Measurements from ENCODE around the gene BCAR1.
"Not testable (repeated sequence)": the region's sequence is repeated elsewhere in the genome, so short reads cannot be mapped to it uniquely, and the experiment has no call there.

BCAR1 gene

DNA sequence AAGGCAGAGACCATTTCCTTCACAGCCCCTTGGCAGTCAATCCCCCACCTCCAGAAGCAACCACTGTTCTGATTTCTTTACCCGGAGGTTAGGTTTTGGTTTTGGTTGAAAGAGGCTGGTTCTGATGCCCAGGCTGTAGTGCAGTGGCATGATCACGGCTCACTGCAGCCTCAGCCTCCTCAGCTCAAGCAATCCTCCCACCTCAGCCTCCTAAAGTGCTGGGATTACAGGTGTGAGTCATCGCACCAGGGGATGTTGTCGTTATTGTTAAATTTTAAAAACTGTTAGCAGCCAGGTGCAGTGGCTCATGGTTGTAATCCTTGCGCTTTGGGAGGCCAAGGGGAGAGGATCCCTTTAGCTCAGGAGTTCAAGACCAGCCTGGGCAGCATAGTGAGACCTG lies 41.5 kb downstream of the BCAR1 start:
- Histone ChIP-seq H3K27ac (ENCODE audit: low read length) (no peak overlapping the region), H3K9ac (ENCODE audit: low read depth, low read length) (no peak overlapping the region), H2AFZ (ENCODE audit: low read depth, low read length) (no peak overlapping the region), H3K4me2 (ENCODE audit: insufficient read depth, low read length) (no peak overlapping the region), H3K4me3 (ENCODE audit: low read depth in 1 of 2, low read length in 2 of 2) (no peak overlapping the region), H4K20me1 (ENCODE audit: insufficient read depth, low read length) (no peaks in the 10 kb centered on the region), H3K27me3 (ENCODE audit: insufficient read depth, low read length, poor library complexity) (no peaks in the 10 kb centered on the region), H3K9me3 (ENCODE audit: insufficient read depth, low read length, severe bottlenecking) (no peaks in the 10 kb centered on the region), H3K4me1 (ENCODE audit: insufficient read depth, low read length) (no peaks in the 10 kb centered on the region), H3K36me3 (ENCODE audit: insufficient read depth, low read length) (no peaks in the 10 kb centered on the region), H3K79me2 (ENCODE audit: insufficient read depth, low read length) (no peaks in the 10 kb centered on the region)
- no peak for TF ChIP-seq CTCF (IDR thresholded peaks at IDR 0.05; ENCODE audit: borderline replicate concordance, extremely low read depth, low read length, poor library complexity, severe bottlenecking)
- TF ChIP-seq EZH2 (IDR thresholded peaks at IDR 0.05; ENCODE audit: borderline replicate concordance, low read depth, low read length, severe bottlenecking), result no peak
- DNase-seq (no peak), ATAC-seq (ENCODE audit: insufficient read depth, low read depth) (no peak)

DNA sequence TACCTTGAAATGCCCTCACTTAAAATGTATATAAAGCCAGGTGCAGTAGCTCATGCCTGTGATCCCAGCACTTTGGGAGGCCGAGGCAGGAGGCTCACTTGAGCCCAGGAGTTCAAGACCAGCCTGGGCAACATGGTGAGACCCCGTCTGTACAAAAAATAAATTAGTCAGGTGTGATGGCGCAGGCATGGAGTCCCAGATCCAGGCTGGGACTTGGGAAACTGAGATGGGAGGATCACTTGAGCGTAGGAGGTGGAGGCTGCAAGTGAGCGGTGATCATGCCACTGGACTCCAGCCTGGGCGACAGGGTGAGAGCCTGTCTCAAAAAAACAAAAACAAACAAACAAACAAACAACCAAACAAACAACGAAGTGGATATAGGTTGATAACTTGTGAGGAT lies 41.9 kb downstream of the BCAR1 start:
- H3K27me3 ChIP-seq (ENCODE audit: insufficient read depth, low read length, poor library complexity); H3K36me3 ChIP-seq (ENCODE audit: insufficient read depth, low read length): not testable (repeated sequence)

GRCh38 chr16:75208861-75209505 lies 42.4 kb downstream of the BCAR1 start:
- ATAC-seq (ENCODE audit: insufficient read depth, low read depth), result no peak
- H4K20me1 ChIP-seq (ENCODE audit: insufficient read depth, low read length), result no peaks in the 10 kb centered on the region
- H3K79me2 ChIP-seq (ENCODE audit: insufficient read depth, low read length), result no peaks in the 10 kb centered on the region
- H2AFZ ChIP-seq (ENCODE audit: low read depth, low read length), result no peak overlapping the region
- no peaks in the 10 kb centered on the region for H3K36me3 ChIP-seq (ENCODE audit: insufficient read depth, low read length)
- TF ChIP-seq EZH2 (IDR thresholded peaks at IDR 0.05; ENCODE audit: borderline replicate concordance, low read depth, low read length, severe bottlenecking), result no peak
- TF ChIP-seq CTCF (IDR thresholded peaks at IDR 0.05; ENCODE audit: borderline replicate concordance, extremely low read depth, low read length, poor library complexity, severe bottlenecking), result no peak
- H3K27ac ChIP-seq (ENCODE audit: low read length), result no peak overlapping the region
- H3K27me3 ChIP-seq (ENCODE audit: insufficient read depth, low read length, poor library complexity), result no peaks in the 10 kb centered on the region
- no peak for DNase-seq
- no peaks in the 10 kb centered on the region for H3K4me1 ChIP-seq (ENCODE audit: insufficient read depth, low read length)
- no peak overlapping the region for H3K4me2 ChIP-seq (ENCODE audit: insufficient read depth, low read length)
- H3K9ac ChIP-seq (ENCODE audit: low read depth, low read length), result no peak overlapping the region
- H3K4me3 ChIP-seq (ENCODE audit: low read depth in 1 of 2, low read length in 2 of 2), result no peak overlapping the region
- no peaks in the 10 kb centered on the region for H3K9me3 ChIP-seq (ENCODE audit: insufficient read depth, low read length, severe bottlenecking)

More for the DNA sequence above, 41.9 kb downstream of the BCAR1 start:
- DNase-seq; H3K9me3 ChIP-seq (ENCODE audit: insufficient read depth, low read length, severe bottlenecking); H3K4me2 ChIP-seq (ENCODE audit: insufficient read depth, low read length); H3K4me1 ChIP-seq (ENCODE audit: insufficient read depth, low read length); H3K79me2 ChIP-seq (ENCODE audit: insufficient read depth, low read length); ATAC-seq (ENCODE audit: insufficient read depth, low read depth); H4K20me1 ChIP-seq (ENCODE audit: insufficient read depth, low read length); H3K9ac ChIP-seq (ENCODE audit: low read depth, low read length); H2AFZ ChIP-seq (ENCODE audit: low read depth, low read length); H3K4me3 ChIP-seq (ENCODE audit: low read depth in 1 of 2, low read length in 2 of 2); H3K27ac ChIP-seq (ENCODE audit: low read length): not testable (repeated sequence)

DNA sequence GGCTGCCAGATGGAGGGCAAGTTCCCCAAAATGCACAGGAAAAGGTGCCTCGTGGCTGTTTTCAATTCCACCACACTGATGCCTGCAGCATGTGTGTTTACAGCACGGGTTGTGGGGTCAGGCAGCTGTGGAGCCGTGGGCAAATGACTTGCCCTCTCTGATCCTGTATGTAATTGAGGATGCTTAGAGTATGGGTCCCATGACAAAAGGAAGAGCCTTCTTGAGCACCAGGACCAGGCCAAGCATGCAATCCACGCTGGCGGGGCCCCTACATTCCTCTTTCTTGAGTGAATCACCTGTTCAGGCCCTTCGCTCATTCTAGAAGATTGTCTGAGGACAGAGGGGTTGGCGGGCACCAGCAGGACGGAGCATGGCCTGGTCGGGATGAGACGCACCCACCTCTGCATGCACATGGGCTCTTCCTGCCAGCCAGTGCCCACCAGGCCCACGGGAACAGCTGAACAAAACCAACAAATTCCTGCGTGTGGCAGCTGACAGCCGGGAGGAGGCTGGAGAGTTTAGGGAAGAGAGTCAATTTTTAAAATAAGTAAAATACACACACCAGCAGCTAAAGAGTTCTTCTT lies 43.1 kb downstream of the BCAR1 start:
- Histone ChIP-seq H3K9me3 (ENCODE audit: insufficient read depth, low read length, severe bottlenecking) (no peaks in the 10 kb centered on the region), H3K9ac (ENCODE audit: low read depth, low read length) (no peak overlapping the region), H3K27ac (ENCODE audit: low read length) (no peak overlapping the region), H3K4me1 (ENCODE audit: insufficient read depth, low read length) (no peaks in the 10 kb centered on the region), H3K27me3 (ENCODE audit: insufficient read depth, low read length, poor library complexity) (no peaks in the 10 kb centered on the region), H4K20me1 (ENCODE audit: insufficient read depth, low read length) (no peaks in the 10 kb centered on the region), H3K36me3 (ENCODE audit: insufficient read depth, low read length) (no peaks in the 10 kb centered on the region), H2AFZ (ENCODE audit: low read depth, low read length) (no peak overlapping the region), H3K4me3 (ENCODE audit: low read depth in 1 of 2, low read length in 2 of 2) (no peak overlapping the region), H3K4me2 (ENCODE audit: insufficient read depth, low read length) (no peak overlapping the region), H3K79me2 (ENCODE audit: insufficient read depth, low read length) (no peaks in the 10 kb centered on the region)
- DNase-seq, result no peak
- ATAC-seq (ENCODE audit: insufficient read depth, low read depth), result no peak
- TF ChIP-seq EZH2 (IDR thresholded peaks at IDR 0.05; ENCODE audit: borderline replicate concordance, low read depth, low read length, severe bottlenecking) (no peak), CTCF (IDR thresholded peaks at IDR 0.05; ENCODE audit: borderline replicate concordance, extremely low read depth, low read length, poor library complexity, severe bottlenecking) (no peak)

All from DND-41 (cell line).